Panc1 (cell line): Measurements from ENCODE around the gene ZNF414. TPM values are rescaled to one million over a fixed set of nuclear protein-coding genes. Genes with fewer than 3 reads are reported as not detected.

ENCODE experiments used
- ATAC-seq: fragments of 200-7000 bp; cut with Tn5 transposase; 2 replicates; pipeline ENCODE4 v1.9.1; 2020; ENCODE audit warnings: mild to moderate bottlenecking, moderate library complexity
- BruUV-seq: library from RNA; stranded (reverse); fragments of 400-500 nt; replicated peaks from 2 replicates; lab custom pipeline; 2021; lab: Mats Ljungman, UMichigan
- CTCF ChIA-PET: fragments of 300-600 bp; sonication (Branson Sonifier 250); formaldehyde crosslinking; loops from one replicate; lab custom pipeline; 2022; ENCODE audit warnings: antibody characterized with exemption; lab: Charles Lee
- POLR2A ChIA-PET: fragments of 300-600 bp; sonication (Branson Sonifier 250); formaldehyde crosslinking; loops from one replicate; lab custom pipeline; 2022; ENCODE audit warnings: antibody characterized with exemption; lab: Charles Lee
- DNase-seq: peaks from one replicate; pipeline ENCODE4 v3.0.0-alpha.2; 2010; ENCODE audit warnings: low read depth, low spot score
- H3K27ac ChIP-seq: 2 replicates; pipeline ENCODE4 v1.5.1; 2011; ENCODE audit warnings: mild to moderate bottlenecking, low read length, inconsistent platforms
- H3K27me3 ChIP-seq: fragments of 200-500 bp; sonication (Bioruptor generic); 2 replicates; pipeline ENCODE4 v1.6.0; 2014; ENCODE audit warnings: low read length, inconsistent platforms; ENCODE audit not compliant: control insufficient read depth, insufficient read depth
- H3K36me3 ChIP-seq: fragments of 200-500 bp; sonication (Bioruptor generic); 2 replicates; pipeline ENCODE4 v1.5.1; 2014; ENCODE audit warnings: inconsistent platforms, mild to moderate bottlenecking, low read length, moderate library complexity; ENCODE audit not compliant: control insufficient read depth, insufficient read depth
- H3K4me1 ChIP-seq: 2 replicates; pipeline ENCODE4 v1.5.1; 2011; ENCODE audit warnings: inconsistent platforms, mild to moderate bottlenecking, low read length, moderate library complexity; ENCODE audit not compliant: control insufficient read depth, insufficient read depth
- H3K4me3 ChIP-seq, 2 experiments: 2 replicates each; pipeline ENCODE4 v1.5.1; 2011 to 2012; ENCODE audit warnings: low read depth in 2 of 2, low read length in 2 of 2, mild to moderate bottlenecking in 2 of 2, inconsistent platforms in 1 of 2, moderate library complexity in 1 of 2
- H3K9me3 ChIP-seq: fragments of 200-500 bp; sonication (Bioruptor generic); 2 replicates; pipeline ENCODE4 v1.5.1; 2014; ENCODE audit warnings: low read depth, mild to moderate bottlenecking, inconsistent platforms, low read length, moderate library complexity; ENCODE audit not compliant: control insufficient read depth, insufficient read depth
- CTCF ChIP-seq: fragments of 450-650 bp; IDR thresholded peaks from 2 replicates; pipeline ENCODE4 v1.5.1; 2017; ENCODE audit warnings: mild to moderate bottlenecking
- POLR2AphosphoS5 ChIP-seq: IDR thresholded peaks from 2 replicates; pipeline ENCODE4 v1.6.1; 2012; ENCODE audit warnings: mild to moderate bottlenecking, low read depth, low read length, moderate library complexity
- REST ChIP-seq, 2 experiments: IDR thresholded peaks; 2 replicates each; pipeline ENCODE4 v1.6.1; 2011 to 2012; ENCODE audit warnings: low read depth in 2 of 2, control low read depth in 1 of 2, low read length in 1 of 2, mild to moderate bottlenecking in 1 of 2, moderate library complexity in 1 of 2; ENCODE audit not compliant: insufficient read depth in 1 of 2
- SIN3A ChIP-seq: IDR thresholded peaks from 2 replicates; pipeline ENCODE4 v1.6.1; 2012; ENCODE audit warnings: low read depth, mild to moderate bottlenecking, low read length, moderate library complexity, borderline replicate concordance; ENCODE audit not compliant: insufficient read depth
- TCF7L2 ChIP-seq: IDR thresholded peaks from 2 replicates; pipeline ENCODE4 v1.6.1; 2011; ENCODE audit warnings: mild to moderate bottlenecking, low read depth, low read length, inconsistent platforms
- in situ Hi-C: cut with HindIII; loops from 2 replicates; pipeline ENCODE4 v1.10.0; 2016; ENCODE audit warnings: low sequenced_read_pairs, low pct_unique_long_range_greater_than_20kb
- intact Hi-C: fragments of 100-400 bp; cut with micrococcal nuclease; formaldehyde crosslinking; loops from one replicate; pipeline ENCODE4 v1.10.0; 2022; ENCODE audit not compliant: unreplicated experiment
- total RNA-seq: library from RNA; stranded (reverse); gene quantifications from one replicate; pipeline ENCODE4 v1.2.1, GENCODE V29; 2021; ENCODE audit not compliant: unreplicated experiment

The ZNF414 gene
- total RNA-seq, 1 experiment from 2014 or later = 37.1 TPM

- no peaks in the 10 kb centered on the region for H3K9me3 ChIP-seq
- no TSS peak for BruUV-seq
- H3K4me1 ChIP-seq = no peaks in the 10 kb centered on the region
- TF ChIP-seq POLR2AphosphoS5 (no peak), REST (IDR thresholded peaks at IDR 0.05; ENCODE audit: insufficient read depth in 1 of 2, low read depth in 2 of 2, low read length in 1 of 2) (no peak), TCF7L2 (no peak)
- no peaks in the 10 kb centered on the region for H3K27me3 ChIP-seq
- intact Hi-C loops = no loop called here
- H3K36me3 ChIP-seq = peaks cover 12% of the 10 kb centered on the region
- ATAC-seq (no peak), DNase-seq (no peak)
- H3K4me3 ChIP-seq = no peak overlapping the region
- in situ Hi-C loops = no loop called here
- H3K27ac ChIP-seq = no peak overlapping the region
- ChIA-PET CTCF (no interaction called here), POLR2A (interaction anchor here (0.6 kb wide), 1 partner anchor 11 kb away, joined by 3 read pairs; no protein-coding TSS in a partner anchor)
Measured at GRCh38 chr19:8478598-8478997, 35.4 kb downstream of the ZNF414 start.

GRCh38 chr19:8477889-8478288 lies 36.1 kb downstream of the ZNF414 start:
- in situ Hi-C loops = no loop called here
- Histone ChIP-seq H3K4me3 (no peak overlapping the region), H3K36me3 (peaks cover 10% of the 10 kb centered on the region), H3K27ac (no peak overlapping the region), H3K27me3 (no peaks in the 10 kb centered on the region), H3K9me3 (no peaks in the 10 kb centered on the region), H3K4me1 (no peaks in the 10 kb centered on the region)
- no peak for DNase-seq
- intact Hi-C loops = no loop called here
- TF ChIP-seq SIN3A = no peak
- no peak for ATAC-seq
- ChIA-PET CTCF (no interaction called here), POLR2A (no interaction called here)
- BruUV-seq = no TSS peak

- no peak overlapping the region for H3K4me3 ChIP-seq
- intact Hi-C loops = no loop called here
- in situ Hi-C loops = no loop called here
- no peak overlapping the region for H3K27ac ChIP-seq
- CTCF ChIA-PET = no interaction called here
- ATAC-seq (no peak), DNase-seq (no peak)
- H3K4me1 ChIP-seq = no peaks in the 10 kb centered on the region
- POLR2A ChIA-PET = no interaction called here
- H3K36me3 ChIP-seq = peaks cover 12% of the 10 kb centered on the region
- no peaks in the 10 kb centered on the region for H3K27me3 ChIP-seq
- no peaks in the 10 kb centered on the region for H3K9me3 ChIP-seq
- no TSS peak for BruUV-seq
- TF ChIP-seq POLR2AphosphoS5 = no peak
- TF ChIP-seq CTCF = no peak
- no peak for TF ChIP-seq TCF7L2
- no peak for TF ChIP-seq SIN3A
- TF ChIP-seq REST (IDR thresholded peaks at IDR 0.05; ENCODE audit: insufficient read depth in 1 of 2, low read depth in 2 of 2, low read length in 1 of 2) = no peak
Measured at GRCh38 chr19:8476524-8476923, 37.4 kb downstream of the ZNF414 start.
